H1 (cell line): ENCODE results near the gene DHRS2. TPM values are rescaled to one million over a fixed set of nuclear protein-coding genes. Genes with fewer than 3 reads are reported as not detected.

ENCODE experiments used
- CTCF ChIA-PET: fragments of 300-600 bp; sonication (Branson Sonifier 250); formaldehyde crosslinking; loops from one replicate; lab custom pipeline; 2021; ENCODE audit not compliant: partially characterized antibody; lab: Charles Lee
- POLR2A ChIA-PET: fragments of 300-600 bp; sonication (Branson Sonifier 250); formaldehyde crosslinking; loops from one replicate; lab custom pipeline; 2021; ENCODE audit warnings: inconsistent platforms; ENCODE audit not compliant: partially characterized antibody; lab: Charles Lee
- DNase-seq, 2 experiments: peaks; one replicate each; pipeline versions ENCODE4 v3.0.0 to v3.0.0-alpha.2; 2010 to 2022; ENCODE audit warnings: low spot score in 2 of 2, low read depth in 1 of 2, mixed read lengths in 1 of 2
- FAIRE-seq: peaks from 2 replicates; lab custom pipeline; 2011; peaks lifted over from hg19 to GRCh38; lab: Jason Lieb, UNC
- H2AFZ ChIP-seq: 2 replicates; pipeline ENCODE4 v1.8.1; 2012; ENCODE audit warnings: low read length, inconsistent platforms
- H2AK5ac ChIP-seq: 2 replicates; pipeline ENCODE4 v1.6.1; 2013; ENCODE audit warnings: low read depth, low read length
- H2BK120ac ChIP-seq: replicated peaks from 2 replicates; pipeline ENCODE3; 2013; ENCODE audit warnings: low read depth, low read length, inconsistent platforms
- H2BK12ac ChIP-seq: 2 replicates; pipeline ENCODE4 v1.6.1; 2013; ENCODE audit warnings: low read depth, low read length
- H2BK15ac ChIP-seq: 2 replicates; pipeline ENCODE4 v1.6.1; 2013; ENCODE audit warnings: low read length
- H2BK20ac ChIP-seq: 2 replicates; pipeline ENCODE4 v1.6.1; 2013; ENCODE audit warnings: low read length
- H2BK5ac ChIP-seq: 2 replicates; pipeline ENCODE4 v1.6.1; 2013; ENCODE audit warnings: low read depth, low read length
- H3K14ac ChIP-seq: 2 replicates; pipeline ENCODE4 v1.6.1; 2013; ENCODE audit warnings: inconsistent platforms; ENCODE audit not compliant: insufficient read length
- H3K18ac ChIP-seq: 2 replicates; pipeline ENCODE4 v1.6.1; 2013; ENCODE audit warnings: low read length; ENCODE audit errors: extremely low read depth
- H3K23ac ChIP-seq: 2 replicates; pipeline ENCODE4 v1.6.1; 2013; ENCODE audit warnings: inconsistent platforms; ENCODE audit not compliant: insufficient read length
- H3K23me2 ChIP-seq: 2 replicates; pipeline ENCODE4 v1.6.1; 2013; ENCODE audit warnings: low read depth, low read length
- H3K27ac ChIP-seq: 2 replicates; pipeline ENCODE4 v1.6.1; 2011; ENCODE audit warnings: low read depth, low read length, inconsistent platforms
- H3K27me3 ChIP-seq, 4 experiments: replicated peaks in 1 of 4; 1 replicate in 1 of 4; 2 replicates in 3 of 4; pipeline versions ENCODE4 v1.6.1 to v1.8.1; 2011 to 2013; ENCODE audit warnings: low read length in 3 of 4, mild to moderate bottlenecking in 3 of 4, inconsistent platforms in 2 of 4, mixed read lengths in 2 of 4, moderate library complexity in 1 of 4; ENCODE audit not compliant: control insufficient read depth in 3 of 4, insufficient read depth in 3 of 4; ENCODE audit errors: extremely low read depth in 1 of 4
- H3K36me3 ChIP-seq, 4 experiments: 2 replicates each; pipeline versions ENCODE4 v1.6.1 to v1.8.1; 2011 to 2013; ENCODE audit warnings: mild to moderate bottlenecking in 4 of 4, low read length in 3 of 4, moderate library complexity in 2 of 4, control low read depth in 1 of 4, inconsistent platforms in 1 of 4; ENCODE audit not compliant: insufficient read depth in 4 of 4, control insufficient read depth in 2 of 4
- H3K4ac ChIP-seq: replicated peaks from 2 replicates; pipeline ENCODE3; 2013; ENCODE audit warnings: low read length, low read depth, mixed read lengths, inconsistent platforms; ENCODE audit not compliant: insufficient read length
- H3K4me1 ChIP-seq, 4 experiments: replicated peaks in 1 of 4; 1 replicate in 1 of 4; 2 replicates in 3 of 4; pipeline versions ENCODE4 v1.6.1 to v1.8.1; 2011 to 2013; ENCODE audit warnings: low read length in 3 of 4, inconsistent platforms in 2 of 4, mixed read lengths in 1 of 4; ENCODE audit not compliant: insufficient read depth in 4 of 4, control insufficient read depth in 3 of 4
- H3K4me2 ChIP-seq, 2 experiments: 2 replicates each; pipeline versions ENCODE4 v1.6.1 to v1.8.1; 2011 to 2013; ENCODE audit warnings: low read depth in 2 of 2, low read length in 2 of 2, control low read depth in 1 of 2, inconsistent platforms in 1 of 2, mild to moderate bottlenecking in 1 of 2; ENCODE audit not compliant: insufficient read depth in 1 of 2
- H3K4me3 ChIP-seq, 4 experiments: fragments of 200-600, 300-600 bp in 1 of 4; sonication (generic), shearing (Covaris generic), sonication (Bioruptor Twin) in 1 of 4; 2 replicates each; pipeline versions ENCODE4 v1.5.1 to v1.8.1; 2011 to 2016; ENCODE audit warnings: low read length in 4 of 4, low read depth in 3 of 4, control low read depth in 2 of 4, inconsistent platforms in 2 of 4, mild to moderate bottlenecking in 2 of 4, mixed read lengths in 1 of 4, moderate library complexity in 1 of 4; ENCODE audit not compliant: insufficient read depth in 2 of 4; ENCODE audit errors: extremely low read depth in 1 of 4
- H3K56ac ChIP-seq: replicated peaks from 2 replicates; pipeline ENCODE3; 2013; ENCODE audit warnings: low read depth, mild to moderate bottlenecking, mixed read lengths, low read length, inconsistent platforms; ENCODE audit not compliant: insufficient read length
- H3K79me1 ChIP-seq: 2 replicates; pipeline ENCODE4 v1.6.1; 2013; ENCODE audit warnings: low read depth, low read length, control low read depth
- H3K79me2 ChIP-seq, 2 experiments: 2 replicates each; pipeline versions ENCODE4 v1.6.1 to v1.8.1; 2012 to 2013; ENCODE audit warnings: low read length in 2 of 2, mild to moderate bottlenecking in 2 of 2, inconsistent platforms in 1 of 2; ENCODE audit not compliant: insufficient read depth in 2 of 2, control insufficient read depth in 1 of 2
- H3K9ac ChIP-seq, 4 experiments: replicated peaks in 1 of 4; 1 replicate in 1 of 4; 2 replicates in 3 of 4; pipeline versions ENCODE4 v1.6.1 to v1.8.1; 2011 to 2013; ENCODE audit warnings: low read depth in 3 of 4, low read length in 3 of 4, control low read depth in 2 of 4, mild to moderate bottlenecking in 2 of 4, moderate library complexity in 2 of 4, inconsistent platforms in 1 of 4; ENCODE audit errors: extremely low read depth in 1 of 4
- H3K9me3 ChIP-seq, 2 experiments: 2 replicates each; pipeline versions ENCODE4 v1.6.1 to v1.8.1; 2012 to 2013; ENCODE audit warnings: mild to moderate bottlenecking in 2 of 2, moderate library complexity in 2 of 2, control low read depth in 1 of 2, inconsistent platforms in 1 of 2, low read depth in 1 of 2, low read length in 1 of 2, mixed read lengths in 1 of 2; ENCODE audit not compliant: insufficient read depth in 2 of 2
- H4K20me1 ChIP-seq, 2 experiments: replicated peaks in 1 of 2; 2 replicates each; pipeline versions ENCODE3 to v1.8.1; 2011 to 2013; ENCODE audit warnings: inconsistent platforms in 2 of 2, low read length in 2 of 2, mild to moderate bottlenecking in 1 of 2; ENCODE audit not compliant: insufficient read depth in 2 of 2, control insufficient read depth in 1 of 2
- H4K5ac ChIP-seq: 2 replicates; pipeline ENCODE4 v1.6.1; 2013; ENCODE audit warnings: low read length, low read depth, mixed read lengths, inconsistent platforms; ENCODE audit not compliant: insufficient read length
- H4K8ac ChIP-seq: 2 replicates; pipeline ENCODE4 v1.8.0; 2013; ENCODE audit warnings: mild to moderate bottlenecking, moderate library complexity, low read length, inconsistent platforms; ENCODE audit not compliant: insufficient read depth; ENCODE audit errors: extremely low read depth
- H4K91ac ChIP-seq: replicated peaks from 2 replicates; pipeline ENCODE3; 2013; ENCODE audit warnings: low read length, mixed read lengths, inconsistent platforms; ENCODE audit not compliant: insufficient read length
- BCL11A ChIP-seq, 2 experiments: IDR thresholded peaks; one replicate each; pipeline ENCODE4 v1.6.1; 2011; ENCODE audit warnings: low read depth in 2 of 2, low read length in 2 of 2, mild to moderate bottlenecking in 2 of 2
- E2F6 ChIP-seq: IDR thresholded peaks from 2 replicates; pipeline ENCODE4 v1.6.1; 2012; ENCODE audit warnings: inconsistent platforms
- EGR1 ChIP-seq: IDR thresholded peaks from 2 replicates; pipeline ENCODE4 v1.6.1; 2011; ENCODE audit warnings: low read depth, low read length, borderline replicate concordance
- FOSL1 ChIP-seq: IDR thresholded peaks from 2 replicates; pipeline ENCODE4 v1.6.1; 2011; ENCODE audit warnings: mild to moderate bottlenecking, low read depth, low read length, moderate library complexity; ENCODE audit not compliant: insufficient read depth
- HDAC6 ChIP-seq: IDR thresholded peaks from one replicate; pipeline ENCODE4 v1.7.1; 2012; ENCODE audit warnings: low read depth, mild to moderate bottlenecking, inconsistent platforms, low read length, moderate library complexity
- JUND ChIP-seq: IDR thresholded peaks from 2 replicates; pipeline ENCODE4 v1.6.1; 2011; ENCODE audit warnings: mild to moderate bottlenecking, improper control_type of control experiment, low read length
- KDM4A ChIP-seq: IDR thresholded peaks from one replicate; pipeline ENCODE4 v1.7.1; 2012; ENCODE audit warnings: low read depth, mild to moderate bottlenecking, moderate library complexity, low read length, inconsistent platforms; ENCODE audit not compliant: severe bottlenecking
- RXRA ChIP-seq: IDR thresholded peaks from 2 replicates; pipeline ENCODE4 v1.6.1; 2011; ENCODE audit warnings: low read depth, mild to moderate bottlenecking, low read length, moderate library complexity; ENCODE audit not compliant: insufficient read depth
- SIX5 ChIP-seq: IDR thresholded peaks from 2 replicates; pipeline ENCODE4 v1.6.1; 2011; ENCODE audit warnings: mild to moderate bottlenecking, low read depth, low read length
- SP2 ChIP-seq: IDR thresholded peaks from 2 replicates; pipeline ENCODE4 v1.6.1; 2012; ENCODE audit warnings: mild to moderate bottlenecking, low read length, inconsistent platforms
- SP4 ChIP-seq: IDR thresholded peaks from 2 replicates; pipeline ENCODE4 v1.6.1; 2012; ENCODE audit warnings: low read length, inconsistent platforms
- TAF7 ChIP-seq: optimal IDR thresholded peaks from 2 replicates; pipeline ENCODE3; 2011; ENCODE audit warnings: low read depth, mild to moderate bottlenecking, inconsistent platforms, low read length, moderate library complexity, borderline replicate concordance
- TBP ChIP-seq: IDR thresholded peaks from 2 replicates; pipeline ENCODE4 v1.6.1; 2011; ENCODE audit warnings: low read depth, low read length, improper control_type of control experiment
- TEAD4 ChIP-seq: IDR thresholded peaks from 2 replicates; pipeline ENCODE4 v1.6.1; 2012; ENCODE audit warnings: low read depth, low read length, inconsistent platforms, mixed read lengths
- WGBS, 2 experiments: shearing (Covaris generic) in 1 of 2; methylation state at CpG; one replicate each; pipeline versions ENCODE4 v1.1.6 to v1.1.7; 2013 to 2015; ENCODE audit warnings: low lambda C conversion rate in 2 of 2, mixed read lengths in 2 of 2, inconsistent platforms in 1 of 2, low coverage in 1 of 2, missing lambda C conversion rate in 1 of 2; ENCODE audit not compliant: insufficient replicate concordance in 2 of 2, insufficient coverage in 1 of 2, insufficient read length in 1 of 2; ENCODE audit errors: extremely low coverage in 1 of 2, missing lambda C conversion rate in 1 of 2; 5-methylcytosine and 5-hydroxymethylcytosine counted together
- polyA plus RNA-seq, 7 experiments: library from polyadenylated mRNA; depleted of rRNA in 3 of 7; stranded (reverse) in 5 of 7; unstranded in 2 of 7; fragments of >200 nt in 5 of 7; fragments of 200-250 nt in 2 of 7; gene quantifications; 1 replicate in 5 of 7; 2 replicates in 1 of 7; 4 replicates in 1 of 7; pipeline versions ENCODE4 v1.2.1 to v1.2.3, GENCODE V29; 2011 to 2013; ENCODE audit warnings: missing spikeins in 2 of 7, mixed read lengths in 2 of 7
- total RNA-seq: library from RNA; stranded (reverse); fragmentation: NEBNext Ultra II Directional; extraction: Animal tissue kit (Norgen Biotek cat#: 25700); gene quantifications from 2 replicates; pipeline ENCODE4 v1.2.1, GENCODE V29; 2021

DHRS2 gene
- total and polyA plus RNA-seq, 2 of the 8 experiments (the other 6 are each of a cell fraction or from before 2014, with no cell fraction given) = 1.1 to 3.5 TPM

GRCh38 chr14:23669441-23669840 is 33.3 kb downstream of the DHRS2 start:
- H3K4me3 ChIP-seq = no peak overlapping the region
- POLR2A ChIA-PET = interaction anchor here (0.7 kb wide), 1 partner anchor 25 kb away, joined by 3 read pairs; no protein-coding TSS in a partner anchor
- no peak for FAIRE-seq

More at GRCh38 chr14:23669441-23669840, 33.3 kb downstream of the DHRS2 start:
- TF ChIP-seq E2F6 = no peak
- no peak for TF ChIP-seq TEAD4
- TF ChIP-seq EGR1 = no peak
- TF ChIP-seq SP2 = no peak
- TF ChIP-seq JUND = no peak
- TF ChIP-seq BCL11A (IDR thresholded peaks at IDR 0.05; ENCODE audit: low read depth in 2 of 2, low read length in 2 of 2) = no peak
- TF ChIP-seq RXRA = no peak
- no peak for TF ChIP-seq HDAC6
- no peak for TF ChIP-seq TBP
- TF ChIP-seq KDM4A = no peak
- TF ChIP-seq SP4 = no peak
- no peak for TF ChIP-seq FOSL1
- TF ChIP-seq SIX5 = no peak
- no peak for TF ChIP-seq TAF7
- no peaks in the 10 kb centered on the region; the same call in 1 of the 2 replicates for H3K23me2 ChIP-seq
- no peak overlapping the region for H3K18ac ChIP-seq
- 0 out of 2 replicates have a peak overlapping the region, but pooled peaks have one; percentile 61 for H2BK12ac ChIP-seq
- peaks cover 0 to 4% of the 10 kb centered on the region in 2 experiments; a peak in 2 of 4 replicates for H3K9me3 ChIP-seq
- H2BK20ac ChIP-seq = 0 out of 2 replicates have a peak overlapping the region, but pooled peaks have one; percentile 1
- H2AK5ac ChIP-seq = no peak overlapping the region
- H3K36me3 ChIP-seq = no peaks in the 10 kb centered on the region
- no peaks in the 10 kb centered on the region; a peak in 1 of 7 replicates for H3K27me3 ChIP-seq
- H3K23ac ChIP-seq = no peak overlapping the region
- H4K91ac ChIP-seq = no peak overlapping the region
- H3K9ac ChIP-seq = no peak overlapping the region
- H4K8ac ChIP-seq = no peak overlapping the region
- no peak overlapping the region for H3K14ac ChIP-seq
- no peaks in the 10 kb centered on the region for H3K79me2 ChIP-seq
- H4K5ac ChIP-seq = no peak overlapping the region
- H3K4ac ChIP-seq = no peak overlapping the region
- no peak overlapping the region for H3K4me2 ChIP-seq
- 0 out of 2 replicates have a peak overlapping the region, but pooled peaks have one; percentile 0 for H2AFZ ChIP-seq
- DNase-seq = no peak
- H4K20me1 ChIP-seq = no peaks in the 10 kb centered on the region
- CTCF ChIA-PET = interaction anchor here (1.0 to 4.3 kb wide), 3 partner anchors 37 to 242 kb away, joined by 3 to 45 read pairs (median 5); no protein-coding TSS in a partner anchor
- H3K27ac ChIP-seq = no peak overlapping the region
- H2BK5ac ChIP-seq = peak overlapping the region; percentile 41; the same call in 1 of the 2 replicates
- H3K79me1 ChIP-seq = no peaks in the 10 kb centered on the region
- H3K4me1 ChIP-seq = no peaks in the 10 kb centered on the region
- H3K56ac ChIP-seq = no peak overlapping the region
- H2BK15ac ChIP-seq = 0 out of 2 replicates have a peak overlapping the region, but pooled peaks have one; percentile 31
- H2BK120ac ChIP-seq = peak overlapping the region; percentile 61
- WGBS, 2 experiments = 85% methylated on average over 5 of the region's 5 CpGs; no CpG with 5 or more reads in 1 of the 2 experiments
